SK-N-SH (cell line): ENCODE data around the gene LAMC2. TPM values are rescaled to one million over a fixed set of nuclear protein-coding genes. Genes with fewer than 3 reads are reported as not detected.

Experiments used
- CTCF ChIA-PET: fragments of 300-600, 350-600 bp; formaldehyde crosslinking; extraction: SDS; loops from one replicate; lab custom pipeline; 2021; lab: Yijun Ruan, JAX
- POLR2A ChIA-PET: fragments of 350-600 bp; sonication (Branson Sonifier 250); formaldehyde crosslinking; extraction: SDS; loops from one replicate; lab custom pipeline; 2020; ENCODE audit warnings: antibody characterized with exemption, inconsistent platforms; lab: Yijun Ruan, JAX
- DNase-seq: peaks from one replicate; pipeline ENCODE4 v3.0.0; 2012
- H2AFZ ChIP-seq: fragments of 200-600 bp; sonication (generic); 2 replicates; pipeline ENCODE4 v1.8.1; 2016; ENCODE audit warnings: antibody characterized with exemption, mild to moderate bottlenecking, low read depth
- H3F3A ChIP-seq: fragments of 200-600 bp; sonication (generic); replicated peaks from 2 replicates; pipeline ENCODE3; 2016; ENCODE audit warnings: antibody characterized with exemption, mild to moderate bottlenecking; ENCODE audit not compliant: insufficient read depth
- H3K27ac ChIP-seq, 2 experiments: fragments of 200-500 bp in 1 of 2; fragments of 200-600 bp in 1 of 2; sonication (Bioruptor generic) in 1 of 2; sonication (generic), shearing (Covaris generic) in 1 of 2; 2 replicates each; pipeline versions ENCODE4 v1.5.1 to v1.6.1; 2014 to 2016; ENCODE audit warnings: low read depth in 2 of 2, inconsistent platforms in 1 of 2, low read length in 1 of 2, mild to moderate bottlenecking in 1 of 2, mixed read lengths in 1 of 2
- H3K27me3 ChIP-seq: fragments of 200-600 bp; sonication (generic), shearing (Covaris generic); 2 replicates; pipeline ENCODE4 v1.6.1; 2016; ENCODE audit warnings: mixed run types; ENCODE audit not compliant: insufficient read depth
- H3K36me3 ChIP-seq, 2 experiments: fragments of 200-500 bp in 1 of 2; fragments of 200-600 bp in 1 of 2; sonication (Bioruptor generic) in 1 of 2; sonication (generic) in 1 of 2; replicated peaks in 1 of 2; 2 replicates each; pipeline versions ENCODE3 to v1.5.1; 2014 to 2016; ENCODE audit warnings: low read length in 1 of 2, mild to moderate bottlenecking in 1 of 2; ENCODE audit not compliant: insufficient read depth in 2 of 2, control insufficient read depth in 1 of 2
- H3K4me1 ChIP-seq, 2 experiments: fragments of 200-500 bp in 1 of 2; fragments of 200-600 bp in 1 of 2; sonication (Bioruptor generic) in 1 of 2; sonication (generic), shearing (Covaris generic) in 1 of 2; 2 replicates each; pipeline versions ENCODE4 v1.5.1 to v1.6.1; 2014 to 2016; ENCODE audit warnings: low read depth in 1 of 2, low read length in 1 of 2, mixed run types in 1 of 2; ENCODE audit not compliant: insufficient read depth in 2 of 2, control insufficient read depth in 1 of 2
- H3K4me2 ChIP-seq: fragments of 200-600 bp; sonication (generic), shearing (Covaris generic); 2 replicates; pipeline ENCODE4 v1.6.1; 2017; ENCODE audit warnings: mixed run types
- H3K4me3 ChIP-seq, 2 experiments: fragments of 200-500 bp in 1 of 2; fragments of 200-600 bp in 1 of 2; sonication (Bioruptor generic) in 1 of 2; sonication (generic), shearing (Covaris generic) in 1 of 2; 2 replicates each; pipeline versions ENCODE4 v1.5.1 to v1.8.1; 2014 to 2016; ENCODE audit warnings: low read depth in 2 of 2, inconsistent platforms in 1 of 2, low read length in 1 of 2, mild to moderate bottlenecking in 1 of 2, mixed read lengths in 1 of 2, moderate library complexity in 1 of 2
- H3K79me2 ChIP-seq: fragments of 200-600 bp; sonication (generic); 2 replicates; pipeline ENCODE4 v1.8.1; 2017; ENCODE audit warnings: mild to moderate bottlenecking; ENCODE audit not compliant: insufficient read depth
- H3K9ac ChIP-seq: fragments of 200-600 bp; sonication (generic); 2 replicates; pipeline ENCODE4 v1.6.1; 2017; ENCODE audit warnings: mixed run types
- H3K9me2 ChIP-seq: fragments of 200-600 bp; sonication (generic); 2 replicates; pipeline ENCODE4 v1.6.1; 2017; ENCODE audit warnings: mixed run types
- H3K9me3 ChIP-seq: fragments of 200-600 bp; sonication (generic); 2 replicates; pipeline ENCODE4 v1.6.1; 2017; ENCODE audit warnings: mixed run types, mild to moderate bottlenecking, moderate library complexity
- H4K20me1 ChIP-seq: fragments of 200-600 bp; sonication (generic); 2 replicates; pipeline ENCODE4 v1.6.1; 2017; ENCODE audit warnings: mild to moderate bottlenecking, mixed run types; ENCODE audit not compliant: insufficient read depth
- ELF1 ChIP-seq: IDR thresholded peaks from 2 replicates; pipeline ENCODE4 v1.4.0; 2012
- FOXM1 ChIP-seq: IDR thresholded peaks from 2 replicates; pipeline ENCODE4 v1.4.0; 2012; ENCODE audit warnings: low read depth, mild to moderate bottlenecking
- REST ChIP-seq: IDR thresholded peaks from 2 replicates; pipeline ENCODE4 v1.6.1; 2012; ENCODE audit warnings: mild to moderate bottlenecking, low read depth, low read length, moderate library complexity
- RXRA ChIP-seq: IDR thresholded peaks from 2 replicates; pipeline ENCODE4 v1.4.0; 2012; ENCODE audit warnings: low read depth, mild to moderate bottlenecking, borderline replicate concordance
- TCF12 ChIP-seq: IDR thresholded peaks from 2 replicates; pipeline ENCODE4 v1.4.0; 2012
- TEAD4 ChIP-seq: IDR thresholded peaks from 2 replicates; pipeline ENCODE4 v1.4.0; 2012; ENCODE audit warnings: mild to moderate bottlenecking, borderline replicate concordance; ENCODE audit not compliant: insufficient read depth
- WGBS: methylation state at CpG from one replicate; pipeline ENCODE4 v1.1.6; 2017; ENCODE audit warnings: low lambda C conversion rate; 5-methylcytosine and 5-hydroxymethylcytosine counted together
- polyA plus RNA-seq, 3 experiments: library from polyadenylated mRNA; depleted of rRNA; stranded (reverse); fragments of >200 nt; gene quantifications; 2 replicates each; pipeline ENCODE4 v1.2.3, GENCODE V29; 2012

Gene LAMC2
- polyA plus RNA-seq, 1 of the 3 experiments (the other 2 are of a cell fraction): 0.15 TPM

GRCh38 chr1:183267646-183268431 is 81.8 kb downstream of the LAMC2 start:
- H3K79me2 ChIP-seq: no peaks in the 10 kb centered on the region; the same call in 1 of the 2 replicates
- ChIA-PET POLR2A (no interaction called here), CTCF (interaction anchor here (4.2 kb wide), 1 partner anchor 14 kb away, joined by 18 read pairs; no protein-coding TSS in a partner anchor)
- peak overlapping the region in 1 of 2 experiments; percentile 60; a peak in 2 of 4 replicates for H3K27ac ChIP-seq
- H2AFZ ChIP-seq: peak overlapping the region; percentile 43; the same call in 1 of the 2 replicates
- no peaks in the 10 kb centered on the region for H3K9me2 ChIP-seq
- H3K9me3 ChIP-seq: no peaks in the 10 kb centered on the region
- peak; percentile 12; the same call in 1 of the 2 replicates for TF ChIP-seq TCF12
- TF ChIP-seq FOXM1: no peak
- H4K20me1 ChIP-seq: no peaks in the 10 kb centered on the region
- no peak overlapping the region for H3K4me3 ChIP-seq
- peaks cover 22% of the 10 kb centered on the region for H3F3A ChIP-seq
- H3K9ac ChIP-seq: no peak overlapping the region
- H3K4me2 ChIP-seq: peak overlapping the region; percentile 48
- DNase-seq: peak; percentile 29
- H3K36me3 ChIP-seq: no peaks in the 10 kb centered on the region
- H3K27me3 ChIP-seq: no peaks in the 10 kb centered on the region
- 58% methylated on average over 6 of the region's 7 CpGs for WGBS
- H3K4me1 ChIP-seq: peaks cover 16 to 22% of the 10 kb centered on the region in 2 experiments

GRCh38 chr1:183270541-183271141 is 84.6 kb downstream of the LAMC2 start:
- Histone ChIP-seq H4K20me1 (no peaks in the 10 kb centered on the region), H3K9me3 (no peaks in the 10 kb centered on the region), H3K9ac (no peak overlapping the region), H3K4me1 (peaks cover 13 to 22% of the 10 kb centered on the region in 2 experiments), H3K27ac (peak overlapping the region; percentile 34 to 85; a peak in 3 of 4 replicates), H2AFZ (peak overlapping the region; percentile 66), H3F3A (peaks cover 24% of the 10 kb centered on the region), H3K27me3 (no peaks in the 10 kb centered on the region), H3K79me2 (no peaks in the 10 kb centered on the region; the same call in 1 of the 2 replicates), H3K4me2 (peak overlapping the region; percentile 58), H3K9me2 (no peaks in the 10 kb centered on the region), H3K4me3 (no peak overlapping the region), H3K36me3 (no peaks in the 10 kb centered on the region)
- ChIA-PET CTCF (interaction anchor here (0.7 to 4.2 kb wide), 3 partner anchors 10 to 36 kb away, joined by 3 to 18 read pairs (median 6); no protein-coding TSS in a partner anchor), POLR2A (no interaction called here)
- WGBS: 48% methylated on average over 5 of the region's 5 CpGs
- peak; percentile 53 for DNase-seq
- TF ChIP-seq TCF12 (peak; percentile 17; the same call in 1 of the 2 replicates), TEAD4 (no peak)

GRCh38 chr1:183272390-183272848 is 86.4 kb downstream of the LAMC2 start:
- Histone ChIP-seq H3K36me3 (no peaks in the 10 kb centered on the region), H3K27me3 (no peaks in the 10 kb centered on the region), H3F3A (peaks cover 24% of the 10 kb centered on the region), H2AFZ (peak overlapping the region; percentile 75), H4K20me1 (no peaks in the 10 kb centered on the region), H3K27ac (peak overlapping the region; percentile 29 to 85; a peak in 3 of 4 replicates), H3K9me3 (no peaks in the 10 kb centered on the region), H3K79me2 (no peaks in the 10 kb centered on the region; the same call in 1 of the 2 replicates), H3K4me1 (peaks cover 13 to 21% of the 10 kb centered on the region in 2 experiments), H3K9me2 (no peaks in the 10 kb centered on the region), H3K9ac (peak overlapping the region; percentile 26; the same call in 1 of the 2 replicates), H3K4me3 (no peak overlapping the region), H3K4me2 (peak overlapping the region; percentile 42)
- DNase-seq: no peak
- WGBS: 54% methylated on average over 4 of the region's 4 CpGs
- peak; percentile 48; the same call in 1 of the 2 replicates for TF ChIP-seq REST
- TF ChIP-seq RXRA: 0 out of 2 replicates have a peak, but pooled peaks have one; percentile 9
- TF ChIP-seq ELF1: no peak
- CTCF ChIA-PET: interaction anchor here (1.0 to 2.4 kb wide), 4 partner anchors 8 to 337 kb away, joined by 3 to 9 read pairs (median 3); no protein-coding TSS in a partner anchor
- POLR2A ChIA-PET: no interaction called here
